Right lobe of liver (tissue), 4 donors: ENCODE data around the gene UBL7.

Experiments used
- CTCF ChIP-seq, 4 donors: fragments of 200-600 bp in 3 of 4; fragments of 450-650 bp in 1 of 4; IDR thresholded peaks; one replicate each; pipeline versions ENCODE4 v1.5.1 to v1.8.0; 2016 to 2022; ENCODE audit warnings: antibody characterized with exemption in 4 of 4, mild to moderate bottlenecking in 2 of 4
- POLR2A ChIP-seq: fragments of 450-650 bp; IDR thresholded peaks from one replicate; pipeline ENCODE4 v1.6.1; 2017; ENCODE audit warnings: antibody characterized with exemption, mild to moderate bottlenecking
- donor health status: DM: no; HTN: no; CAD: no.
- donor health status: DM: no; HTN: no; CAD: no.
- donor health status: DM: no; HTN: yes; CAD: no.

DNA sequence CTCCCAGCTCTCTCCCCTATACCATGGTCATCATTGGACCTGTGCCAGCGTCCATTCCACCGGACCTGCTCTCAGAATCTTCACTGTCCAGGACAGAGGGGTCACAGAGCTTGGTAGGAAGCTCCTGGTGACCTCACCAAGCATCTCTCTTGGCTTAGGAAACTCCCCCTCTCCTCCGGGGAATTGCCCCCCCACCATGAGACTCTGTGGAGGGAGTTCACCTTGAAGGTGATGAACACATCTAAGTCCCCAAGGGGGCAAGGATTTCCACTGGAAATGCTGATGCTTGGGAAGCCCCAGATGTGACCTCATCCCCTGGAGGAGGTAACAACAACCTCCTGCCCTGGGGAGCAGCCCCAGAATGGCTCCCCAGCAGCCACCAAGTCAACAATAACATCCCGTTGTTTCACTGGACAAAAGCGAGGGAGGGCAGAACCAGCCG, 30.4 kb downstream of the UBL7 start:
- TF ChIP-seq CTCF (IDR thresholded peaks at IDR 0.05) (no peak), POLR2A (no peak)
